ENCODE measurements around the gene ADAM12. TPM values are rescaled to one million over a fixed set of nuclear protein-coding genes. Genes with fewer than 3 reads are reported as not detected.
A peak's percentile ranks its signal among the peaks of the same experiment; 100 is the strongest.

Gene ADAM12
- total RNA-seq, 1 donor from 2014 or later = not detected

- DNase-seq (ENCODE audit: low spot score) (no peak), ATAC-seq (no peak)
Observed at GRCh38 chr10:126155528-126155927, 232.7 kb downstream of the ADAM12 start.

GRCh38 chr10:126153711-126154628 is 234.3 kb downstream of the ADAM12 start:
- DNase-seq (ENCODE audit: low spot score) (no peak), ATAC-seq (no peak)

GRCh38 chr10:126147866-126148587 is 240.2 kb downstream of the ADAM12 start:
- DNase-seq (ENCODE audit: low spot score) (no peak), ATAC-seq (no peak)

- ATAC-seq = no peak
- DNase-seq (ENCODE audit: low spot score) = no peak
Observed at GRCh38 chr10:126146771-126147170, 241.5 kb downstream of the ADAM12 start.

- no peak for ATAC-seq
- DNase-seq (ENCODE audit: low spot score) = no peak
Observed at GRCh38 chr10:126143117-126143516, 245.2 kb downstream of the ADAM12 start.

GRCh38 chr10:126140746-126141273 is 247.5 kb downstream of the ADAM12 start:
- DNase-seq (ENCODE audit: low spot score) (no peak), ATAC-seq (no peak)

- DNase-seq (ENCODE audit: low spot score) (no peak), ATAC-seq (no peak)
Observed at GRCh38 chr10:126137562-126138221, 250.6 kb downstream of the ADAM12 start.

GRCh38 chr10:126135941-126136595 is 252.2 kb downstream of the ADAM12 start:
- DNase-seq (ENCODE audit: low spot score) (no peak), ATAC-seq (peak; percentile 37)

- ATAC-seq (no peak), DNase-seq (ENCODE audit: low spot score) (no peak)
Observed at GRCh38 chr10:126135177-126135576, 253.1 kb downstream of the ADAM12 start.

GRCh38 chr10:126133906-126134656 is 254.2 kb downstream of the ADAM12 start:
- no peak for ATAC-seq
- DNase-seq (ENCODE audit: low spot score) = no peak

- ATAC-seq = no peak
Observed at GRCh38 chr10:126133082-126133620, 255.1 kb downstream of the ADAM12 start.

GRCh38 chr10:126131341-126131740 is 256.9 kb downstream of the ADAM12 start:
- no peak for ATAC-seq
- DNase-seq (ENCODE audit: low spot score) = no peak

More at GRCh38 chr10:126133082-126133620, 255.1 kb downstream of the ADAM12 start:
- DNase-seq (ENCODE audit: low spot score) = no peak

- DNase-seq (ENCODE audit: low spot score) = no peak
- no peak for ATAC-seq
Observed at GRCh38 chr10:126130271-126130710, 258.0 kb downstream of the ADAM12 start.

GRCh38 chr10:126129026-126129425 is 259.3 kb downstream of the ADAM12 start:
- no peak for ATAC-seq

GRCh38 chr10:126128581-126128980 is 259.7 kb downstream of the ADAM12 start:
- no peak for ATAC-seq
- no peak for DNase-seq (ENCODE audit: low spot score)

More at GRCh38 chr10:126129026-126129425, 259.3 kb downstream of the ADAM12 start:
- DNase-seq (ENCODE audit: low spot score) = no peak

- ATAC-seq (no peak), DNase-seq (ENCODE audit: low spot score) (no peak)
Observed at GRCh38 chr10:126127481-126128029, 260.7 kb downstream of the ADAM12 start.

- ATAC-seq = no peak
- DNase-seq (ENCODE audit: low spot score) = no peak
Observed at GRCh38 chr10:126126866-126127265, 261.4 kb downstream of the ADAM12 start.

GRCh38 chr10:126126023-126126422 is 262.3 kb downstream of the ADAM12 start:
- DNase-seq (ENCODE audit: low spot score) (no peak), ATAC-seq (no peak)

- no peak for DNase-seq (ENCODE audit: low spot score)
- no peak for ATAC-seq
Observed at GRCh38 chr10:126124668-126125349, 263.5 kb downstream of the ADAM12 start.
